Skeletal muscle tissue (tissue), 4 donors: ENCODE measurements around the gene CECR2. TPM values are rescaled to one million over a fixed set of nuclear protein-coding genes. Genes with fewer than 3 reads are reported as not detected.

Experiments used
- H3K27ac ChIP-seq: one replicate; pipeline ENCODE4 v1.7.0; 2013; ENCODE audit warnings: mild to moderate bottlenecking, low read depth, low read length, inconsistent platforms
- H3K27me3 ChIP-seq, 3 donors: one replicate each; pipeline ENCODE4 v1.7.0; 2013; ENCODE audit warnings: low read length in 3 of 3; ENCODE audit not compliant: control insufficient read depth in 3 of 3, insufficient read depth in 3 of 3
- H3K36me3 ChIP-seq, 3 donors: one replicate each; pipeline ENCODE4 v1.7.0; 2013; ENCODE audit warnings: low read length in 3 of 3; ENCODE audit not compliant: control insufficient read depth in 3 of 3, insufficient read depth in 3 of 3
- H3K4me1 ChIP-seq, 3 donors: one replicate each; pipeline ENCODE4 v1.7.0; 2013; ENCODE audit warnings: low read length in 3 of 3, mild to moderate bottlenecking in 3 of 3; ENCODE audit not compliant: control insufficient read depth in 3 of 3, insufficient read depth in 3 of 3
- H3K4me3 ChIP-seq, 3 donors: one replicate each; pipeline ENCODE4 v1.7.0; 2013; ENCODE audit warnings: low read length in 3 of 3
- H3K9ac ChIP-seq, 3 donors: one replicate each; pipeline ENCODE4 v1.7.0; 2013; ENCODE audit warnings: low read length in 3 of 3, mild to moderate bottlenecking in 3 of 3, moderate library complexity in 2 of 3, low read depth in 1 of 3
- H3K9me3 ChIP-seq, 3 donors: one replicate each; pipeline ENCODE4 v1.7.0; 2013; ENCODE audit warnings: low read length in 3 of 3; ENCODE audit not compliant: control insufficient read depth in 3 of 3
- total RNA-seq: library from RNA; depleted of rRNA; stranded (reverse); fragments of >200 nt; gene quantifications from one replicate; pipeline ENCODE4 v1.2.3, GENCODE V29; 2014
- donor health status: Osteomylitis.

Gene CECR2
- 8.9 TPM for total RNA-seq

DNA sequence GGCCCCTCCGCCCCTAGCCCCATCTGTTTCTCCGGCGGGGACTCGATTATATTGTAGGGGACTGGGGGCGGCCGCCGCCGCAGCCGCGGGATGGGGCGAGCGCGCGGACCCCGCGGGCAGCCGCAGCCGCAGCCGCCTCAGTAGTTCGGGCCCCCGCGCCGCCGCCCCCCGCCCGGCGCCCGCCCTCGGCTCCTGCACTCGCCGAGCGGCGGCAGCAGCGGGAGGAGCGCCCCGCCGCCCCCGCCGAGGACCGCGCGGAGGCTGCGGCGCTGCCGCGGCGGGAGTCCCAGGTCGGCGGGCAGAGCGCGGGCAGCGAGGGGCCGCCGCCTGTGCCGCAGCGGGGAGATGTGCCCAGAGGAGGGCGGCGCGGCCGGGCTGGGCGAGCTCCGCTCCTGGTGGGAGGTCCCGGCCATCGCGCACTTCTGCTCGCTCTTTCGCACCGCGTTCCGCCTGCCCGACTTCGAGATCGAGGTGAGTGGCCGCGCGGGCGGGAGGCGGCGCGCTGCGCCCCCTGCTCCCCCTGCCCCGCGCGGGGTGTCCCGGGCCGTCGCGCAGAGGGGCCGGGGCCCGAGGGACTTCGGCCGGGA lies at the start of gene CECR2:
Gene CECR2, plus strand, starts transcription at position 22 of the 587 bp plus-strand sequence. Its CDS starts 324 bp downstream, at position 346.
- Histone ChIP-seq H3K27me3 (peaks cover 0 to 6% (median 2%) of the 10 kb centered on the region in 3 donors), H3K4me1 (peaks cover 23 to 27% (median 26%) of the 10 kb centered on the region in 3 donors), H3K36me3 (no peaks in the 10 kb centered on the region)

DNA sequence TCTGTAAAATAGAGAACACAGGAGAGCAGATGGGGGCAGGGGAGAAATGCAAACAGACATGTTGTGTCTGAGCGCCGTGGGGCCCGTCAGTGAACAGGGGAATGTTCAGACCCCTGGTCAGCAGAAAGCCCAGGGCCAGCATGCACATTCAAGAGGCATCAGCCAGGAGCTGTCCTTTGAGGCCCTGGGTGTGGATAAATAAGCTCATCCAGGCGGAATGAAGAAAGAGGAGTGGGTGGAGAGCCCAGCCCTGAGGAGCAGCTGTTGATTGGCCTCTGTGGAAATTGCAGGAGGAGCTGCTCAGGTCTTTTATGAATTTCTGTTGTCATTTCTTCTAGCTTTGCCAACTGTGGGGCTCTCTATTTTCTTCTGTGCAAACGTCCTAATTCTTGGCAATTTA lies 49.7 kb upstream of the CECR2 start:
- Histone ChIP-seq H3K9ac (no peak overlapping the region), H3K27ac (no peak overlapping the region), H3K27me3 (no peaks in the 10 kb centered on the region)

More for the DNA sequence above, at the start of gene CECR2:
- Histone ChIP-seq H3K27ac (peak within 1 kb of the TSS; percentile 97), H3K9me3 (no peaks in the 10 kb centered on the region), H3K9ac (peak within 1 kb of the TSS; percentile 94 to 96 (median 95)), H3K4me3 (peak within 1 kb of the TSS; percentile 81 to 88 (median 83))

DNA sequence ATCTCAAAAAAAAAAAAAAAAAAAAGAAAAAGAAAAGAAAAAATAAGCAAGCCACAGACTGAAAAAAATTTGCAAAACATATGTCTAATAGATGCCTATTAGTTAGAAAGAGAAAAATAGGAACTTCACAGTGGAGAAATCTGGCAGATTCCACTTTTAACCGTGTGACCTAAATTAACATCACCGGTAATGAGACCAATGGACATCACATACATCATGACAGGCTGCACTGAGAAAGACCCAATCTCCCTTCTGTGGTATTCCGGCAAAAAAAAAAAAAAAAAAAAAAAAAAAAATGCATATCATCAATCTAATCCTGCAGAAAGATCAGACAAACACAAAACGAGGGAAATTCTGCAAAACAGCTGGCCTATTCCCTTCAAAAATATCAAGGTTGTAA lies 46.7 kb upstream of the CECR2 start:
- H3K4me3 ChIP-seq, result no peak overlapping the region
- H3K27me3 ChIP-seq, result no peaks in the 10 kb centered on the region
- no peaks in the 10 kb centered on the region for H3K36me3 ChIP-seq
- H3K4me1 ChIP-seq, result no peaks in the 10 kb centered on the region
- no peak overlapping the region for H3K27ac ChIP-seq
- no peak overlapping the region for H3K9ac ChIP-seq
- H3K9me3 ChIP-seq, result no peaks in the 10 kb centered on the region

More for the DNA sequence above, 49.7 kb upstream of the CECR2 start:
- no peaks in the 10 kb centered on the region for H3K36me3 ChIP-seq
- H3K4me3 ChIP-seq, result no peak overlapping the region
- no peaks in the 10 kb centered on the region for H3K9me3 ChIP-seq
- peaks cover 0 to 7% (median 6%) of the 10 kb centered on the region in 3 donors for H3K4me1 ChIP-seq

DNA sequence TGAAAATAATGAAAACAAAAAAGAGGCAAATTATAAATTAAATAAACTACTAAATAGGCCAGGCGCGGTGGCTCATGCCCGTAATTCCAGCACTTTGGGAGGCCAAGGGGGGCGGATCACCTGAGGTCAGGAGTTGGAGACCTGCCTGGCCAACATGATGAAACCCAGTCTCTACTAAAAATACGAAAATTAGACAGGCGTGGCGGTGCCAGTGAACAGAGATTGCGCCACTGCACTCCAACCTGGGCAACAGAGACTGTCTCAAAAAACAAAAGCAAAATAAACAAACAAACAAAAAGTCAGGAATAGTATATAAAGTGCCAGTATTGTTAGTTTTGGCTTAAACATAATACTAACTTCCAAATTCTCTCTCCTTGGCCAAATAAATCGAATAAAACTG lies 37.6 kb upstream of the CECR2 start:
- Histone ChIP-seq H3K4me1 (no peaks in the 10 kb centered on the region), H3K4me3 (no peak overlapping the region), H3K9me3 (no peaks in the 10 kb centered on the region)

DNA sequence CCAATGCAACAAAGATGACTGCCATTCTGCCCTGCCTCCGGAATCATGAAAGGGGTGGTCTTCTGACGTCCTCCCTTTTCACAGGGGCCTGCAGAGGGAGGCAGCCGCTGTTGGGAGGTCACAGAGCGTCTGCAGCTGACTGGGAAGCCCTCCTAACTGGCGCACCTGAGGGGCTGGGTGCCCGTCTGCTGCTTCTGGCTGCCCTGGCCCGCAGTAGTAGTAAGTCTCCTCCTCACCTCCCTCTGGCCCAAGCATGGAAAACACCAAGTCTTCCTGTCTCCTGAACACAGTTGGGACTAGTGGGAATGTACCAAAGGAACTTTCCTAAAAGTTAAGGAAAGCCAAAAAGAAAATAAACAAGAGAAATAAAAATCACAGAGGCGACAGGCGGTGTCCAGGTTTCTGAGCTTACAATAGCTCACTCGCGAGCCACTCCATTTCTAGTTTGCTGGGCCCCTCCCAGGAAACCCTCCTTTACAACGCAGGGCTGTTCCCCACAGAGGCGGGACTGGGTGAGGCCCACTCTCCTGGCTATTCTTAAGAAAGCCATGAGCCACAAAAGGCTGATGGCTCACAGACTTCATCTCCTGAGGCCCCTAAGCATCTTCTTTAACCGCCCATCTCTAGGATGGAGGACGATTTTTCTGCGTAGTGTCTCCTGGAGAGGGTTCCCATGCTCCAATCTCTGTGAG lies 37.0 kb upstream of the CECR2 start:
- Histone ChIP-seq H3K27me3 (peaks cover 0 to 3% (median 0%) of the 10 kb centered on the region in 3 donors), H3K27ac (no peak overlapping the region), H3K4me1 (peaks cover 0 to 3% (median 0%) of the 10 kb centered on the region in 3 donors), H3K36me3 (no peaks in the 10 kb centered on the region), H3K9ac (no peak overlapping the region), H3K9me3 (no peaks in the 10 kb centered on the region), H3K4me3 (no peak overlapping the region)

More for the DNA sequence above, 37.6 kb upstream of the CECR2 start:
- H3K27ac ChIP-seq, result no peak overlapping the region
- no peak overlapping the region for H3K9ac ChIP-seq
- H3K36me3 ChIP-seq, result no peaks in the 10 kb centered on the region
- peaks cover 0 to 3% (median 0%) of the 10 kb centered on the region in 3 donors for H3K27me3 ChIP-seq

DNA sequence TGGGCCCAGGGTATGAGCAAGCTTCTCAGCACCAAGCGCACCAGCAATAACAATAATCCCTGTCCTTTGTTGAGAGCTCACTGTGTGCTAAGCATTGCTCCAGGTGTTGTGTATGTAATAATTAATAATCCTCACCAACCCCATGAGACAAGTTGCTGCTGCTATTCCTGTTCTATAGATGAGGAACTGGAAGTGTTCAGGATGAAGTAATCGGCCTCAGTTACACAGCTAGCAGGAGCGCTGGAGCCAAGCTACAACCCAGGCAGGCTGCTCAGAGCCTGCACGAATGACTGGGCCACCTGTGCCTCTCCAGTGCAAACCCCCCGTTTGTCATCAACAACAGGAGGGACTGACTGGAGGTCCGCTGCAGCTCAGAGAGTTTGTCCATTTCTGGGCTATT lies 35.2 kb upstream of the CECR2 start:
- H3K27ac ChIP-seq, result no peak overlapping the region
- no peaks in the 10 kb centered on the region for H3K9me3 ChIP-seq
- H3K4me1 ChIP-seq, result peaks cover 0 to 15% (median 9%) of the 10 kb centered on the region in 3 donors
- no peaks in the 10 kb centered on the region for H3K36me3 ChIP-seq
- no peak overlapping the region for H3K9ac ChIP-seq
- peaks cover 0 to 3% (median 0%) of the 10 kb centered on the region in 3 donors for H3K27me3 ChIP-seq
- no peak overlapping the region for H3K4me3 ChIP-seq

DNA sequence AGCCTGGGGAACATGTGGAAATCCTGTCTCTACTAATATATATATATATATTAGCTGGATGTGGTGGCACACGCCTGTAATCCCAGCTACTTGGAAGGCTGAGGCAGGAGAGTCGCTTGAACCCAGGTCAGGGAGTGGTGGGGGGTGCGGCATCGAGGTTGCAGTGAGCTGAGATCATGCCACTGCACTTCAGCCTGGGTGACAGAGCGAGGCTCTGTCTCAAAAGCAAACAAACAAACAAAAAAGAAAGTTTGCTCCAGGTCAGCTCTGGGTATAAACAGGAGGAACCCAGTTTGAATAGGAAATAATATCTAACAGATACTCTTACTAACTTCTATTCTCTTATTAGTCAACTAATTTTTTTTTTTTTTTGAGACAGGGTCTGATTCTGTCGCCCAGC lies 34.3 kb upstream of the CECR2 start:
- no peaks in the 10 kb centered on the region for H3K36me3 ChIP-seq

DNA sequence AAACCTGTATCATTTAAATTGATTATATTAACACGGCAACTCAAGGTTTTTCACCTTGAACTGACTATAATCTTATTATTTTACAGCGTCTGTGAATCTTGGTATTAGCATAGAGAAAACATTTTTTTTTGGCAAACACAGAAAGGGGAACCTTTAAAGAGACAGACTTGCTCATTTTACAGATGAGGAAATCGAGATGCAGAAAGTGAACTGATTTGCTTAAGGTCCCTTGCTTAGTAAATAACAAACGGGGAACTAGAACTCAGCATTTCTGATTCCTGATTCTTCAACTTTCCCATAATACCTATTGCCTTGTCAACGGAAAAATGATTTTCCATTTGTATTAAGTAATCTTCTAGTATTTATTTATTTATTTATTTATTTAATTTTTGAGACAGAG lies 33.2 kb upstream of the CECR2 start:
- H3K27me3 ChIP-seq, result peaks cover 0 to 3% (median 0%) of the 10 kb centered on the region in 3 donors
- H3K9me3 ChIP-seq, result no peaks in the 10 kb centered on the region
- no peak overlapping the region for H3K4me3 ChIP-seq
- H3K36me3 ChIP-seq, result no peaks in the 10 kb centered on the region
- no peak overlapping the region for H3K27ac ChIP-seq
- peaks cover 0 to 18% (median 13%) of the 10 kb centered on the region in 3 donors for H3K4me1 ChIP-seq
- no peak overlapping the region for H3K9ac ChIP-seq

More for the DNA sequence above, 34.3 kb upstream of the CECR2 start:
- Histone ChIP-seq H3K4me3 (no peak overlapping the region), H3K9ac (no peak overlapping the region), H3K27ac (no peak overlapping the region), H3K27me3 (peaks cover 0 to 3% (median 0%) of the 10 kb centered on the region in 3 donors), H3K9me3 (no peaks in the 10 kb centered on the region), H3K4me1 (peaks cover 0 to 18% (median 13%) of the 10 kb centered on the region in 3 donors)

DNA sequence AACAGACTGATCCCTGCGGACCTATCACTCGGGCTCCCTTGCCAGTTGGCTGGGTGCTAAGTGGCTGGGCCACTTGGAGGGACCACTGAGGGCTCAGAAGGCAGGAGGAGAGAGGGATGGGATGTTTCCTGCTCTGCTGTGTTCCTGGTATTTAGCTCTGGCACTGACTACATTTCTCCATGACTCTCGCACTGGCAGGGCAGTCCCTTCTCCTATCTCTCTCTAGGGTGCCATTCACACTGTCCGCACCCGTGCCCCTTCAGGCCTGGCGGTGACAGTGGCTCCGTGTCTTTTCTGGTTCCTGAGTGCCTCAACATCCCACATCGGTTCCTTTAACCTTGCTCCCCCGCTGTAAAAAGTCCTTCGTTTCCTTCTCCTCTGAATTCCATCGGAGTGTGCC lies 31.6 kb upstream of the CECR2 start:
- Histone ChIP-seq H3K27ac (no peak overlapping the region), H3K9me3 (no peaks in the 10 kb centered on the region), H3K4me3 (no peak overlapping the region), H3K27me3 (peaks cover 0 to 3% (median 0%) of the 10 kb centered on the region in 3 donors), H3K4me1 (peaks cover 0 to 18% (median 13%) of the 10 kb centered on the region in 3 donors), H3K36me3 (no peaks in the 10 kb centered on the region), H3K9ac (no peak overlapping the region)

DNA sequence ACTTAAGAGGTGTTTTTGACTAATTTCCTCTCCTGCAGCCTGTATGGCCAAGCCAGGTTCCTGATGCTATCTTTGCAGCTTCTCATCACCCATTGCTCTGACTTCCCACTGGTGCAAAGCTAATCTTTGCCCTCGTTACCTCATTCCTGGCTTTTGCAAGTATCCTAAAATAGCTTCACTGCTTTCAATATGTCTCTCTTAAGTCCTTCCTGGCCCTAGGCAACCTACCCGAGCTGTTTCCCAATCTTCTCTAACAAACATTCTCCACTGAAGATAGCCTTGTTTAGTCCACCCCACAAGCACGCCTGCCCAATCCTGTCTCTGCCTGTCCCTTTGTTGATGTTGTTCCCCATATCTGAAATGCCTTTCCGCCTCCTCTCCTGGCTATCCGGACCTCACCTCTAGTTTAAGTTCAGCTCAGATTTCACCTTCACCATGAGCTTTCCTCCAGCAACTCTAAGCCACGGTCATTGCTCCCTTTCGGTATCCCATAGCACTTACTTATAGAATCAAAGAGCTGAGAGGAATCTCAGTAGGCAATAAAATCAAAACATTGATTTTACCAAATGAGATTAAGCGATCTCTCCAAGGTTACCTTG lies 30.1 kb upstream of the CECR2 start:
- Histone ChIP-seq H3K9ac (peak overlapping the region; percentile 26 to 37 (median 32)), H3K4me1 (peaks cover 0 to 18% (median 13%) of the 10 kb centered on the region in 3 donors), H3K4me3 (peak overlapping the region; percentile 29 to 58 (median 46)), H3K36me3 (no peaks in the 10 kb centered on the region), H3K9me3 (no peaks in the 10 kb centered on the region), H3K27me3 (no peaks in the 10 kb centered on the region), H3K27ac (peak overlapping the region; percentile 83)
